HL-60 (cell line): Measurements from ENCODE around the gene GINS2.

Experiments used
- POLR2AphosphoS5 ChIP-seq: IDR thresholded peaks from 2 replicates; pipeline ENCODE4 v1.6.1; 2012; ENCODE audit warnings: low read depth
- REST ChIP-seq: IDR thresholded peaks from 2 replicates; pipeline ENCODE4 v1.6.1; 2012; ENCODE audit warnings: low read depth; ENCODE audit not compliant: insufficient replicate concordance
- SPI1 ChIP-seq: IDR thresholded peaks from 2 replicates; pipeline ENCODE4 v1.6.1; 2012; ENCODE audit warnings: low read depth, mild to moderate bottlenecking, borderline replicate concordance
- TF ChIP-seq, protein P1 (sequence below): IDR thresholded peaks from one replicate; pipeline ENCODE4 v1.5.1; 2011; ENCODE audit warnings: low read length, control low read depth, inconsistent platforms; ENCODE audit not compliant: insufficient read depth

DNA sequence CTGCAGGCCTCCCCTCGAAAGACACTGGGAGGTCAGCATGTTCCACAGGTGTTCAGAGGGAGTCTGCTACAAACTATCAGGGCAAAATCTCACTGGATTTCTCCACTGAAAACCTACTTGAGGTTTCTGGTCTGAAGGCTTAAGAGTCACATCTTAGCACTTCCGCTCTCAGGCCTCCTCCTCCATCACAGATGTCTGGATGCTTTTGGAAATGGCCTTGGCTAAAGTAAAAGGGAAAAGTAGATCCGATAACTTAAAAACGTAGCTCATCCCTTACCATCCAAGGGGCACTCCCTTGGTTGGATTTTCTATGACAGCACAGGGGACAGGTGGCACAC is 14.4 kb downstream of the GINS2 start:
- TF ChIP-seq, protein P1, sequence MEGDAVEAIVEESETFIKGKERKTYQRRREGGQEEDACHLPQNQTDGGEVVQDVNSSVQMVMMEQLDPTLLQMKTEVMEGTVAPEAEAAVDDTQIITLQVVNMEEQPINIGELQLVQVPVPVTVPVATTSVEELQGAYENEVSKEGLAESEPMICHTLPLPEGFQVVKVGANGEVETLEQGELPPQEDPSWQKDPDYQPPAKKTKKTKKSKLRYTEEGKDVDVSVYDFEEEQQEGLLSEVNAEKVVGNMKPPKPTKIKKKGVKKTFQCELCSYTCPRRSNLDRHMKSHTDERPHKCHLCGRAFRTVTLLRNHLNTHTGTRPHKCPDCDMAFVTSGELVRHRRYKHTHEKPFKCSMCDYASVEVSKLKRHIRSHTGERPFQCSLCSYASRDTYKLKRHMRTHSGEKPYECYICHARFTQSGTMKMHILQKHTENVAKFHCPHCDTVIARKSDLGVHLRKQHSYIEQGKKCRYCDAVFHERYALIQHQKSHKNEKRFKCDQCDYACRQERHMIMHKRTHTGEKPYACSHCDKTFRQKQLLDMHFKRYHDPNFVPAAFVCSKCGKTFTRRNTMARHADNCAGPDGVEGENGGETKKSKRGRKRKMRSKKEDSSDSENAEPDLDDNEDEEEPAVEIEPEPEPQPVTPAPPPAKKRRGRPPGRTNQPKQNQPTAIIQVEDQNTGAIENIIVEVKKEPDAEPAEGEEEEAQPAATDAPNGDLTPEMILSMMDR, result no peak
- TF ChIP-seq REST, result no peak
- TF ChIP-seq POLR2AphosphoS5, result peak; percentile 2; the same call in 1 of the 2 replicates
- no peak for TF ChIP-seq SPI1
